Head of caudate nucleus (tissue), 42 donors: ENCODE measurements around the gene MTHFR.

Experiments
- DNase-seq, 42 donors: peaks; one replicate each; pipeline versions ENCODE4 v3.0.0 to v3.0.0-alpha.2; 2020 to 2021; ENCODE audit warnings: mixed read lengths in 7 of 42
- intact Hi-C: fragments of 100-400 bp; cut with DNase I; formaldehyde crosslinking; loops from one replicate; pipeline ENCODE4 v1.15.0; 2022

Gene MTHFR

DNA sequence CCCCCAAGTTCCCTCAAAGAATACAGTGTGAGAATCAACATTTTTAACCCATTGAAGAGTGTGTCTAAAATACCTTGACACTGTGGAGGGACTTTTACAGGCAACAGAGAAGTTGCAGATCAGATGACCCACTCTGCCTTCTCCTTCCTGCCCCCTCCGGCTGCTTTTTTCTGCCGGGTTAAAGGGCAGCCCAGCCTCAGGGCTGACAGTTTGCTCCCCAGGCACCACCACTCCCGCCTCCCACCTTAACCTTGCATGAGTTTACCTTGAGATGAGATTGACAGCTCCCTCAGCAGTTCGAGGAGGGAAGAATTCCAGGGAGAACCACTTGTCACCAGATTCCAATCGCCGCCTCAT is 3.2 kb downstream of the MTHFR start:
- intact Hi-C loops, result loop anchor here (5.0 to 10.0 kb wide), 3 partner anchors 65 to 1328 kb away; partner anchors contain the start of genes AGTRAP, DFFA, FBXO2 and FBXO44
- DNase-seq, result peak in 30 of 42 donors; percentile 32 to 76 (median 48)

DNA sequence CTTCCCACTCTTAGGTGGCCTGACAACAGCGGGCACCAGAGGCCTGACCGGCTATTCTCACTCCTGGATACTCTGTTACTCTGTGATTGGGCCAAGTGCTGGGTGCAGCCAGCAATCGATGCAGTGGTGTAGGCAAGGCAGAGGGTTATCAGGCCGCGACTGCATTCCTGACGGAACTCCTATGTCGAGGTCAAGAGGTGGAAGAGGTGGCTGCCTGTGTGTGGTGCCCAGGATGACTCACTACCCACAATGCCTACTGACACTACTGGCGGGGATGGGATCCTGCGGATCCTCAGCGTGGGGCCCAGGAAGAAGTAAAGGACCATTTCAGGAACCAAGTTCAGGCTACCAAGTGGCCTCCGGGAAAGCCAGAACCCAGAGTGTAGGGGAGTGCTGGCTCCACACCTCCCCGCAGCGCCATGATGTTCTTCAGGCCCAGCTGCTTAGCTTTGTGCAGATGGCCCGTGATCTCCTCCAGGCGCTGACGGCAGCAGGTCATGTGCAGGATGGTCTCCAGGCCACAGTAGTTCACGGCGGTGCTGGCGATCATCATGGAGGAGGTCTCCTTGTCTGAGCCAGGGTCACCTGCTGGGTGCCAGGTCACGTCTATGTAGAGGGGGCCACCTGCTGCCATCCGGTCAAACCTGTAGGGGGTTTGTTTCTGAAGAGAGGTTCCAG is 4.9 kb downstream of the MTHFR start:
- intact Hi-C loops, result loop anchor here (5.0 to 10.0 kb wide), 3 partner anchors 64 to 1326 kb away; partner anchors contain the start of genes AGTRAP, DFFA, FBXO2 and FBXO44
- DNase-seq, result peak in 1 of 42 donors; percentile 38

DNA sequence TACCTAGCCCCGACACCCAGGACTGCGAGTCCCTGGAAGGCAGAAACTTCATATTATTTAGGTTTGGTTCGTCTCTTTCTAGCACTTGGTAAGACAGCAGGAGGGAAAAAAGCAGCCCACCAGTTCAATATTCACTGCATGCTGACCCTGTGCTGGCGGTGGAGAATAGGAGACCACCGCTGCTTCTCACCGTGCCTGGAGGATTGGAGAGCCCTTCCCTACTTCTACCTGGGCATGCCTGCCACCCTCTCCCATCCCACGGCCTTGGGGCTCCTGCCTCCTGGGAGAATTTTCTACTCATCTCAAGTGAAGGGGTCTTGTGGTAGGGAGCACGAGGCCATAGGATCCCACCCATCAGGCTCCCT is 5.4 kb downstream of the MTHFR start:
- DNase-seq, result no peak
- intact Hi-C loops, result loop anchor here (5.0 to 10.0 kb wide), 3 partner anchors 63 to 1326 kb away; partner anchors contain the start of genes AGTRAP, DFFA, FBXO2 and FBXO44

DNA sequence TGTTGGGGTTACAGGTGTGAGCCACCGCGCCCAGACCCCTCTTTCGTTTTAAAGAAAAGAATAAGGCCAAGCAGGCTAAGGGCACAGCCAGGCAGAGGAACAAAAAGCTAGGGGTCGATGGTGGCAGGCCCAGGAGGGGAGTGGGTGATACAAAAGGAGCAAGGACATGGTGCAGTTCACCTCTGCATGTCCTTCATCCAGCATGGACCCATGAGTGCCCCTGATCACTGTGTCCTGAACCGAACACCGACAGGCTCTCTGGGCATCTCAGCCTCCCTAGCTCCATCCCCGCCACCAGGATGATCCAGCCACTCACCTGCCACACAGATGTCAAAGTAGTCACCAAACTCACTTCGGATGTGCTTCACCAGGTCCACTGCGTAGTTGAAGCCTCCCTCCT is 5.9 kb downstream of the MTHFR start:
- intact Hi-C loops, result loop anchor here (5.0 to 10.0 kb wide), 3 partner anchors 63 to 1325 kb away; partner anchors contain the start of genes AGTRAP, DFFA, FBXO2 and FBXO44
- DNase-seq, result peak in 1 of 42 donors; percentile 10

DNA sequence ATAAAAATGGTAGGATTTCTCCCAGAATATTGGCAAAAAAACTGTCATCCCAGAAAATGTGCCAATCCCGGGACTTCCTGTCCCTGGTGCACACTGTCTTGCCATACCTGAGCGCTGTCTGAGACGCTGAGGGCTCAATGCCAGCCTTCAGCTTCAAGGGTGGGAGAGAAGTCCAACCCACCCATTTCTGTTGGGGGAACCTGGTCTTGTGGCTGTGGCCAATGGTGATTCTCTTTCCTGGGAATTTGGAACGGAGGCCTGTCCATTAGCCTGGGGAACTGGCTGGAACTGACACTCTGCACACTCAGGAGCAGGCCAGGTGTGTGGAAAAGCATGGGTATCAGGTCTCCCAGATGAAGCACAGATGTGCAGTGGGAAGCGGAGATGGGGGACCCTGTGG is 6.7 kb downstream of the MTHFR start:
- intact Hi-C loops, result no loop called here

DNA sequence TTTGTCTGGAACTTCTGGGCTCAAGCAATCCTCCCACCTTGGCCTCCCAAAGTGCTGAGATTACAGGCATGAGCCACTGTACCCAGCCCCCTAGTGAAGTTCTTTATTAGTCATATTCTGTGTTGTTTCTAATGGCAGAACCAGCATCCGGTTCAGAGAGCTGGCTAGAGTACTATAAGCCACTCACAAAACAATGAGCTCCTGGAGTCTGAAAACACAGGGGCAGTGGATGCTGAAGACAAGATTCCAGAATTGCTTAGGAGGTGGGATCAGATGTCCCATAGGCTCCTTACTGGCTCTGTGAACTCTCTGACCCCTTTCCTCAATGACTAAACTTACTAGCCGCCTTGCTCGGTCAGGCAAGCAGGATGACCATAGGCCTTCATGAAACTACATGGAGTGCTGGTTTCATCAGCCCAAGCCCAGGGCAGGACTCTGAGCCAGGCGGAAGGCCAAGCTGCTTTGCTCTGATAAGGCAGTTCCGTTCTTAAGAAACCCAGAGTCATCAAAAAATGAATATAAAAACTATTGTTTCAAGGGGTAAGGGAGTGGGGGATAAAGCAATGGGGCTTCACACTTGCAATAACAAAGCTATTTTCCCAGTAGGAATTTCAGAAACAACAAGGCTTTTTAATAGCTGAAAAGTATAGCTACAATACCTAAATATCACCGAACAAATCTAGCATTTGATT is 8.1 kb downstream of the MTHFR start:
- peak in 1 of 42 donors; percentile 36 for DNase-seq

More for the DNA sequence above, 6.7 kb downstream of the MTHFR start:
- DNase-seq, result peak in 1 of 42 donors; percentile 35

DNA sequence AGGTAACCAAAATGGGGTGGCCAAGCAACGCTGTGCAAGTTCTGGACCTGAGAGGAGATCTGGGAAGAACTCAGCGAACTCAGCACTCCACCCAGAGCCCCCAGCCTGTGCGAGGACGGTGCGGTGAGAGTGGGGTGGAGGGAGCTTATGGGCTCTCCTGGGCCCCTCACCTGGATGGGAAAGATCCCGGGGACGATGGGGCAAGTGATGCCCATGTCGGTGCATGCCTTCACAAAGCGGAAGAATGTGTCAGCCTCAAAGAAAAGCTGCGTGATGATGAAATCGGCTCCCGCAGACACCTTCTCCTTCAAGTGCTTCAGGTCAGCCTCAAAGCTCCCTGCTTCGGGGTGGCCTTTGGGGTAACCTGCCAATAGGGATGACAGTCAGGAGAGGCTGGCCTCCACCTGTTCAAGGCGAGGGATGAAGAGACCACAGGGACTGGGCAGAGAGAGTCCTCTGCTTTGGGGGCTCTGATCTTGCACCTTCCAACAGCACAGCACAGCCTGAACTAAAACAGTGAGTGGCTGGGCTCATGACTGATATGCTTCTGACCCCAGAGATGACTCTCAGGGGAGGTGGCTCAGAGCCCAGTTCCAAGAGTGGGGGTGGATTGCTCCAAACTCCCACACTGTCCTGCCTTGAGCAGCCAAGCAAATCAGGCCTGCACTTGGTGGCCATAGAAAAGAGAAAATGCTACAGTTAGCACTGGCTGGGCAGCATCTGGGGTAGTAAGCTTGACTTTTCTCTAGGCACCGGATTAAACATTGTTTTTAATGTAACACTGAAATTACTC is 9.5 kb downstream of the MTHFR start:
- no peak for DNase-seq
- intact Hi-C loops, result no loop called here

More for the DNA sequence above, 8.1 kb downstream of the MTHFR start:
- intact Hi-C loops, result no loop called here

DNA sequence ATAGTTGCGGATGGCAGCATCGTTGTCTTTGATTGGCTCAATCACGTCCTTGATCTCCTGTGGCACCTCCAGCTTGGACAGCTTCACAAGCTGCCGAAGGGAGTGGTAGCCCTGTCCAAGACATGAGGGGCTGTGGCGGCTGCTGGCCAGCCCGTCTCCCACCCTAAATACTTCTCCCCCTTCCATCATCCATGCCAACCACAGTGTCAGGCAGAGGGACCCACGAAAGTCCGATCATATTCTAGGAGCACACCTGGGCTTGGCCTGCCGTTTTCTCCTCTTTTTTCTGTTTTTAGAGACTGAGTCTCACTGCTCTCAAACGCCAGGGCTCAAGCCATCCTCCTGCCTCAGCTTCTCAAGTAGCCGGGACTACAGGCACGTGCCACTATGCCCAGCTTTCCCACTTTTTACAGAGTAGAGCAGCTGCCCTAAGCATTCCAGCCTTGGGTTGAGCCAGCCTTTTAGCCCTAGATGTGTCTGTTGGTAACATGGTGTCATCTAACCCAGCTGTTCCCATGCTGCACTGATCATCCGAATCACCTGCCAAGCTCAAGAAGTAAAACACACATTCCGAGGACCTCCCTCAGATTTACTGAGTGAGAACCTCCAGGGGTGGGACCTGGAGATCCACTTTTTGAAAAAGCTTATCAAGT is 10.4 kb downstream of the MTHFR start:
- intact Hi-C loops, result no loop called here
- no peak for DNase-seq

DNA sequence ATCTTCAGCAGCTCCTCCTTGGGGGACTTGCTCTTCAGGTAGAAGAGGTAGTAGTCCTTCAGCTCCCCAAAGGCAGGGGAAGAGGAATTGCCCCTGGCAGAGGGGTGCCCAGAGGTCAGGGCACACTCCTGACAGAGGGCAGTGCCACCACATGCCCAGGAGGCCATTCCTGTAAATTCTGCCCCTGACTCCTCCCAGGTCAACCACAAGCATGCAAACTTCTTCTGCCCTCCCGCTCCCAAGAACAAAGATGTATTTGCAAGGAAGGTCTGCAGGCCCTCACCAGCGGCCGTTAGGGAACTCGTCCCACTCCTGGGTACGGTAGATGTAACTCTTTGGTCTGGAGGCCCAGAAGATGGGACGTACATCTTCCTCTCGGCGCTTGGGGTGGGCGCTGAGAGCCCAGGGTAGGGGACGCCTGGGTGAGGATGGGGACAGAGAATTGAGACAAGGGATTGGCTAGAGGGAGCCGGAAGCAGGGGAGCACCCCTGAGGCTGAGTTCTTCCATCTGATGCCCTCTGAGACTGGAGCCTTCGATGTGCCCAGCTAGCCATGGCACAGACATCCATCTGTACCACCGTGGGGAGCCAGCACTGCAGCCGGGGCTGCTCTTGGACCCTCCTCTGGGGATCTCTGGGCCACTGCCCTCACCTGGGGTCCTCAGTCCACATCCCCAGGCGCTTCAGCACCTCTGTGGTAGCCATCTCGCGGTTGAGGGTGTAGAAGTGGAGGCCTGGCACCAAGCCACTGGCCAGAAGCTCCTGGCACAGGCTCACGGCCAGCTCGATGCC is 11.1 kb downstream of the MTHFR start:
- no peak for DNase-seq
- intact Hi-C loops, result no loop called here

DNA sequence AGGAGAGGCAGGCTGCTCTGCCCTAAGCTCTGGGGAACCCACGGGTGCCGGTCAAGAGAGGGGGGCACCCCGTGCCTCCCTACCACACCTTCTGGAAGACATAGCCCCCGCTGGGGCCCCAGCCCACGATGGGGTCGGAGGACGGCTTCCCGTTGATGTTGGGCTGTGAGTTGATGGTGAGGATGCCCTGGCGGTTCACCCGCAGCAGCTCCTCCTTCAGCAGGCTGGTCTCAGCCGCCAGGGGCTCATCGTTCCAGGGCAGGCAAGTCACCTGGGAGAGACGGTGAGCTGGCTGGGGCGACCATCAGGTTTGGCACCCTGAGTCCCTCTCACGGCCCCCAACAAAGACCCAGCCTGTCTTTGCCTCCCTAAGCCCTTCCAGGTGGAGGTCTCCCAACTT is 11.9 kb downstream of the MTHFR start:
- intact Hi-C loops, result no loop called here

DNA sequence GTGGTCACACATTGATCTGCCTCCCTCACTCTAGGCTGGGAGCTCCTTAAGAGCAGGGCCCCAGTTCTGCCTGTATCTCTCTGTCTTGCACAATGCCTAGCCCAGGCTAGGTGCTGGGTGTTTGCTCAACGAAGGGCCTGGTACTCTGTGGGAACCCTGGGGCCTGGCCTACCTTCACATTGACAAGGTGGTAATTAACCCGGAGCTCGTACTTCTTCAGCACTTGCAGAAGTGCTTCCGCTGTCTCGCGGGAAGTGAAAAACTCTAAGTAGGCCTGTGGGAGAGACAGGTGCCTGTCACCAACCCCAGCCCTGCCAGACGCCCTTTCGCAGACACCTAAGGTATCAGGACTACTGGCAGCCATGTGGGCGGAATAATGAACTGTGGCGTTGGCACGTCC is 13.7 kb downstream of the MTHFR start:
- intact Hi-C loops, result no loop called here
- DNase-seq, result peak in 25 of 42 donors; percentile 25 to 65 (median 44)

More for the DNA sequence above, 11.9 kb downstream of the MTHFR start:
- DNase-seq, result peak in 1 of 42 donors; percentile 28

DNA sequence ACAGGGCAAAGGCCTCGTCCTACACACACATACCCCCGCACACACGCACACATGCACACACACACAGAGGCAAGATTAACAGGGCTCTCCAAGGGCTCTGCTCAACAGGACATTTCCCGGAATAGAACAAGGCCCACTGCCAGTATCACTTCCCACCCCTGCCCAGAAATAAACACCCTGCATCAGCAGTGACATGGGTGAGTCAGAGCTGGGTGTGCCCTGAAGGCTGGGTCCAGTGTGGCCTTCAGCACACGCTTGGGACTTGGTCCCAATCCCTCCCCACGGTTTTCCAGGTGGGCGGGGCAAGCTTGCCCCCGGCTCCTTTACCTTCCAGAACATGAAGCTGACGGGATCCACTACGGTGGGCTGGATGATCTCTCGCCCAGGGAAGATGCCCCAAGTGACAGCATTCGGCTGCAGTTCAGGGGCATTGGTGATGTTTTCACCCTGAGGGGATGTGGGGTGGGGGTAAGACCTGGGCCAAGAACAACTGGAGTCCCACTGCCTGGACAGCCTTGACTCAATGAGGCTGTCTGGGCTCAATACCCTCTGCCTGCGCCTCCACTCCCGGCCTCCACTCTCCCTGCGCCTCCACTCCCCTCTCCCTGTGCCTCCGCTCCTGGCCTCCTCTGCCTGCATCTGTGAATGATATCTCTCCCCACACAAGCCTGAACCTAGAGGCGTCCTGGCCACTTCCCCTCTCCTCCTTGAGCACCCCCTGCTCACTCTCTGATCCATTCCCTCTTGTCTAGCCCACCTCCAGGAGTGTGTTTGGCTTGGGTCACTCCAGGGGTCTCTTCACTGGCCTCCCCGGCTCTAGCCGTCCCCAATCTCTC is 14.7 kb downstream of the MTHFR start:
- intact Hi-C loops, result no loop called here
- DNase-seq, result peak in 40 of 42 donors; percentile 23 to 78 (median 54)

DNA sequence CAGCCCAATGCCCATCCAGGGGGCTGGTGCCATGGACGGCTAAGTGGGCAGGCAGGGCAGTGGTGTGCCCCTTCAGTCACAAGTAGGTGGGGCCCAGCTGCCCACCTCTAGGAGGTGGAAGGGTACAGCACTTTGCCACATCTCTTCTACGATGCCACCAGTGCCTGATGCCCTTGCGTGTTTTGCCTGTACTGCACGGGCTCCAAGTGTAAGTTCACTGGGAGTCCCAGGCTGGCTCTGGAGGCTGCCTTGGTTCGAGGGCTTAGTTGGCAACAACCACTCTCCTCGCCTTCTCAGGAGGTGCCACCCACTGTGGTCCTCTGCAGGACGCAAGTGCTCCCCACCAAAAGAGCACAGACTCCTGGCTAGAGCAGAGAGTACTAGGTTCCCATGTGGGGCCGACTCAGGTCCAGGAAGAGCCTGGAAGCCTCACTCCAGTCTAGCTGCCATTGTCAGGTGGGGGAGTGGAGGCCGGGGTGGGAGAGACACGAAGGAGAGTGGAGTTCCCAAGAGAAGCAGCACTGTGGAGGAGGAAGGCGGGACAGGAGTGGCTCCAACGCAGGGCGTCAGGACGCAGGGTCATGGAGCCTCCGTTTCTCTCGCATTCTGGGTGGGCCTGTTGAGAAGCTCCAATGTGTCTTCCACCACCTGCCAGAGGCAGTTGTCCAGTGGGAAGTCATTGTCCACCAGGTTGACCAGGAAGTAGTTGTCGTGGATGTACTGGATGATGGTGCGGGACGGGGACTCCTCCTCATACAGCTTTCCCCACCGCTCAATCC is 15.5 kb downstream of the MTHFR start:
- no peak for DNase-seq
- intact Hi-C loops, result no loop called here

DNA sequence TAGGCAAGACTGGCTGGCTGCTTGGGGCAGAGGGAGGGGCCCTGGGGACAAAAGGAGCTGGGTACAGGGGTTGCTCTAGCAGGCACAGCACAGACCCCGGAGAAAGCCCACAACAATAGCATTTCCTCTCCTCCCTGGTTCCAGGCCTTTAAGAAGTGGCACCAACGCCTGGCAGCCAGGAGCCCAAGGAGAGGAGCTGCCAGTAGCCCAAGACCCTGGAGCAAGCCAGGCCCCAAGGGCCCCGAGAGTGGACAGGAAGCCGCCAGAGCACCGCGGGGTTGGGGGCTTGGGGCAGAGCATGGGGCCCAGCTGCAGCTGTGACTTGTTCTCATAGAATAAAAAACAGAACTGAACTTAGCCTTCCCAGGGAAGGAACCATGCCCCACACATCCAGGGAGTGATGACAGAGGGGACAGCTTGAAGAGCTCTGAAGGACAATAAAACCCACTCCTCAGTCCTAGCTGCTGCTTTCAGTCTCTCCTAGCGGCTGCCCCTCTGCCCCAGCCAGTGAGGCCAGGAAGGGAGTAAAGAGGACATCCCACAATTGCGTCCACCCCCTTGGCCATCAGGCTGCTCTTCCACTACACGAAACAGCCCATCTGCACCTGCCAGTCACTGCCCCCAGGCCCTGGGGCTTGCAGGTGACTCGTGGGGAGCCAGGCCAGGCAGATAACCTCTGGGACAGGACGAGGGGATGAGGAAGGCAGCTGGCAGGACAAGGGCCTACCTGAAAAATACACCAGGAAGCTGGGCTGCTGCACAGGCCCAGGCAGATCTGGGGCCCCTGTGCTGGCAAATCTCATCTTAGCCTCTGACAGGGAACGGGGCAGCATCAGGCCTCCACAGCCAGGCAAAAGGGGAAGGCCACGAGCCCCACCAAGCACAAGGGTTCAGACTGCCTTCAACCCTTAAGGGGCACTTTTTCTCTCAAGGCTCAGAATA is 16.4 kb downstream of the MTHFR start:
- no peak for DNase-seq
- intact Hi-C loops, result no loop called here

DNA sequence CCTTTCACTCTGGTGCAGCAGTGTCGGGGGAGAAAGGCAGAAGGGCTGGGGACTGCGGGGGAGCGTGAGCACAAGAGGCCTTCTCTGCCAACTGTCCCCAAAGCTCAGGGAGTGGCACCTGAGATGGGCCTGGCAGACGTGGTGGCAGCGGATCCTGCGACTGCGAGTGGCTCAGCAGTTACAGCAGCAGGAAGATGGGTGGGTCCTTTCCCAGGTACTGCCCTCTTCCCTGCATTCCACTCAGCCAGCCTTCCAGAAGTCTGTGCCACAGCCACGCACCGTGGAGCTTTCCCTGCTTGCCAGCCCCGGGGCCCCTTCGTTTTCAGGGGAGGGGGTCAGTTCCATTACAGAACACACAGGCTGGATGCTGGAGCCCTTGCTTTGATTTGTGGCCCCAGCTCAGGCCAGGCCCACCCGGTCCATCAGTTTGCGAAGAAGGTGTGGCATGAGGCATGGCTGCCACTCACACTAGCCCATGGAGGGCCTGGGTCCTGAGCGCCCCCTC is 17.2 kb downstream of the MTHFR start:
- intact Hi-C loops, result no loop called here
- DNase-seq, result no peak
